SK-N-MC (cell line): Measurements from ENCODE around the gene ABHD17A.

Source experiments
- EZH2 ChIP-seq: fragments of 200-600 bp; sonication (generic); IDR thresholded peaks from one replicate; pipeline ENCODE4 v1.6.1; 2017; ENCODE audit warnings: antibody characterized with exemption
- FOXP2 ChIP-seq: optimal IDR thresholded peaks from 2 replicates; pipeline ENCODE3; 2011; ENCODE audit warnings: mild to moderate bottlenecking, moderate library complexity; ENCODE audit not compliant: insufficient read depth; ENCODE audit errors: extremely low read length, control extremely low read depth
- POLR2AphosphoS5 ChIP-seq: IDR thresholded peaks from 2 replicates; pipeline ENCODE4 v1.6.1; 2012; ENCODE audit warnings: mild to moderate bottlenecking, low read depth, low read length, borderline replicate concordance

DNA sequence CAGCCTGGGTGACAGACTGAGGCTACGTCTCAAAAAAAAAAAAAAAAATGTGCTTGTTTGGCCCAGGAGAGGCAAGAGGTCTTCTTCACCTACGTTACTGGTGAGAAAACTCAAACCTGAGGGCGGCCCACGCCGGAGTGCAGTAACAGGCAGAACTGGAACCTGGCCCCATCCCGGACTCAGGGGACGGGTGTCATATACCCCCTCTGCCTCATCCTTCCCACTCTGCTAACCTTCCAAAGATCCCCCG lies 19.5 kb upstream of the ABHD17A start:
- TF ChIP-seq POLR2AphosphoS5, result no peak
- no peak for TF ChIP-seq EZH2
- no peak for TF ChIP-seq FOXP2
